Bone marrow (tissue), 2 donors: Measurements from ENCODE around the gene FGFR1OP2.
A peak's percentile ranks its signal among the peaks of the same experiment; 100 is the strongest.

Experiments
- DNase-seq, 2 donors: peaks; one replicate each; lab custom pipeline; 2025; lab: John Stamatoyannopoulos, UW

The FGFR1OP2 gene

GRCh38 chr12:27003421-27004381, 65.4 kb downstream of the FGFR1OP2 start:
- DNase-seq, result no peak

- no peak for DNase-seq
These were observed 67.2 kb downstream of the FGFR1OP2 start for GRCh38 chr12:27005495-27005894.

GRCh38 chr12:27006797-27007467, 68.7 kb downstream of the FGFR1OP2 start:
- no peak for DNase-seq

- no peak for DNase-seq
These were observed 69.8 kb downstream of the FGFR1OP2 start for GRCh38 chr12:27008081-27008480.

GRCh38 chr12:27009881-27010301, 71.6 kb downstream of the FGFR1OP2 start:
- peak in 1 of 2 donors; percentile 17 for DNase-seq

- DNase-seq, result no peak
These were observed 74.1 kb downstream of the FGFR1OP2 start for GRCh38 chr12:27012239-27012981.

GRCh38 chr12:27012982-27013255, 74.6 kb downstream of the FGFR1OP2 start:
- DNase-seq, result no peak

- DNase-seq, result no peak
These were observed 75.4 kb downstream of the FGFR1OP2 start for GRCh38 chr12:27013611-27014084.

GRCh38 chr12:27014085-27014858, 76.0 kb downstream of the FGFR1OP2 start, which contains the start of gene TM7SF3:
Gene TM7SF3, minus strand, starts transcription at chr12:27014384. Its CDS starts 216 bp downstream, at chr12:27014168.
- peak; percentile 74 to 80 for DNase-seq

GRCh38 chr12:27014859-27015729, 76.8 kb downstream of the FGFR1OP2 start:
- no peak for DNase-seq

GRCh38 chr12:27015730-27016076, 77.4 kb downstream of the FGFR1OP2 start:
- DNase-seq, result peak in 1 of 2 donors; percentile 44
